GM04504 (cell line): Measurements from ENCODE around the gene CALM1.
A peak's percentile ranks its signal among the peaks of the same experiment; 100 is the strongest.

Source experiments
- DNase-seq: peaks from one replicate; pipeline ENCODE4 v3.0.0-alpha.2; 2012; ENCODE audit warnings: low read depth

Gene CALM1

DNA sequence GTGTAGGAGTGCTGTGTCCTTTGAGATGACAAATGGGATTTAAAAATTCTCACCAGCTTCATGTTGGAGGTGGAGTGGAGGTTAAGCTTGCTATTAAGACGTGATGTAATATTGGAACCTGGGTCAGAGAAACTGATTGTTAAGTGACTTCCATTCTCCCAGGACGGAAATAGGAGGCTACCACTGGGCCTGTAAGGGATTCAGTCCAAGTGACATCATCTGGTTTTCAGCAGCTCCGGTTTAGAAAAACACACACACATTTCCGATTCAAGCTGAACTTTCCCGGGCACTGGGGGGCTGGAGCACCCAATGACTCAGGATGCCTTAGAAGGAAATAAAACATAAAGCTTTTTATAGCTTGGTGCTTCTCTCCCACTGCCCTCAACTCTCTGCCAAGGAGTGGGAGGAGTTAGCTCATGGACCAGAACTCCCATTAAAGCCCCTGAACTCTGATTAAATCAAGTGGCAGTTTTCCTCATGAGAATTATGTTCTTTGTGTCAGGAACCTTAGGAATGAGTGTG lies 12.4 kb downstream of the CALM1 start:
- peak; percentile 85 for DNase-seq

DNA sequence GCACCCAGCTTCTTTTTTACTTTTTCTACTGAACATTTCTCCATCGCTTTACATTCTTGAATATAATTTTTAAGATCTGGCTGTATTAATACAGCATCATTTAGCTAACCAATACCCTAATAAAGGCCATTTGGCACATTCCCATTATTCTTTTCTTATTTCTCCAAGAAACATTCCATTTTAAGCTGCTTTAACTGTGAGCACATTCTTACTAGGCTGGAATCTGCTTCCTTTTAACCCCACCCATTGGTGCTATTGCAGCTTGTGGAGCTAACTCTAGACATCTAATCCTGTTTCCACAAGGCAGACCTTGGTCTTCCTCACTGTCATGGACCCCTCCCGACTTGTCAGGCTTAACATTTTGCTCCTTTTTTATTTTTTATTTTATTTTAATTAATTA lies 15.2 kb downstream of the CALM1 start:
- no peak for DNase-seq

DNA sequence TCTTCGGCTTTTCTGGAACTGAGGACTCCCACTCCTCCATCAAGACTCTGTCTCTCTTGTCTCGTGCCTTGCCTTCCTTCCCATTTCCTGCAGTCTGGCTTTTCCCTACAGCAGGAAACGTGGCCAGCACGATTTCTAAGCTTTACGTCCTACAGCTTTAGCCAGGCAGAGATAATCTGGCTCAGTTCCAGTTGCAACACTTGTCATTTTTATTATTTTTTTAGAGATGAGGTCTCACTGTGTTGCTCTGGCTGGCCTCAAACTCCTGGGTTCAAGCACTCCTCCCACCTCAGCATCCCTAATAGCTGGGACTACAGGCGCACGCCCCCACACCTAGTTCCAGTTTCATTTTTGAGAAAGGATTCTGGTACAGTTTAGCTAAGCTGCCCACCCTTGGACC lies 19.9 kb downstream of the CALM1 start:
- DNase-seq, result no peak

DNA sequence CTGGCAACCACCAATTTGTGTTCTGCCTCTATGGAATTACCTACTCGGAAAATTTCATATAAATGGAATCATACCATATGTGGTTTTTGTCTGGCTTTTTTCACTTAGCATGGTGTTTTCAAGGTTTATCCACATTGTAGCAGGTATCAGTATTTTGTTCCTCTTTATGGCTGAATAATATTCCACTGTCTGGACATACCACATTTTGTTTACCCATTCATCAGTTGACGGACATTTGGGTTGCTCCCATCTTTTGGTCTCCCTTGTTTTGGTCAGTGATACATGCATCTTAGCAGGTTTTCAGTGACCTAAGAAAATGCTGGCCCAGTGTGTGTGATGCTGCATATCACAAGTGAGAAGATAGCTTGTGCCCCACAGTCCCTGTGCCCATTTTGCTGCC lies 21.2 kb downstream of the CALM1 start:
- no peak for DNase-seq

DNA sequence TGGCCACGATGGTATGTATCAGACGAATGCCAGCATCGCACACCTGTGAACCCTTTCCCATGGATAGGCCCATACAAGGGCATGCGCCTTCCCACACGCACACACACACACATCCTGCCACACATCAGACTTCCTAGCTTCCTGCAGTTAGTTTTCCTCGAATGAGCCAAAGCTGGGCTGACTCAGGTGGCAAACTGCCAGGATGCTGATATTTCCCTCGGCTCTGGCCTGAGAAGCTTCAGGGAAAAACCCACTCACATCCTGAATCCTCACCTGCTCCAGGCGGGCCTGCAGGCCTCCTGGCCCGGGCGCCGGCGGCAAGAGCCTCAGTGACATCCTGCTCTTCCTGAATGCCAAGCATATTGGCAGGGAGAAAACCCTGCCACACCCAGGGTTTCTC lies 22.4 kb downstream of the CALM1 start:
- peak; percentile 85 for DNase-seq

DNA sequence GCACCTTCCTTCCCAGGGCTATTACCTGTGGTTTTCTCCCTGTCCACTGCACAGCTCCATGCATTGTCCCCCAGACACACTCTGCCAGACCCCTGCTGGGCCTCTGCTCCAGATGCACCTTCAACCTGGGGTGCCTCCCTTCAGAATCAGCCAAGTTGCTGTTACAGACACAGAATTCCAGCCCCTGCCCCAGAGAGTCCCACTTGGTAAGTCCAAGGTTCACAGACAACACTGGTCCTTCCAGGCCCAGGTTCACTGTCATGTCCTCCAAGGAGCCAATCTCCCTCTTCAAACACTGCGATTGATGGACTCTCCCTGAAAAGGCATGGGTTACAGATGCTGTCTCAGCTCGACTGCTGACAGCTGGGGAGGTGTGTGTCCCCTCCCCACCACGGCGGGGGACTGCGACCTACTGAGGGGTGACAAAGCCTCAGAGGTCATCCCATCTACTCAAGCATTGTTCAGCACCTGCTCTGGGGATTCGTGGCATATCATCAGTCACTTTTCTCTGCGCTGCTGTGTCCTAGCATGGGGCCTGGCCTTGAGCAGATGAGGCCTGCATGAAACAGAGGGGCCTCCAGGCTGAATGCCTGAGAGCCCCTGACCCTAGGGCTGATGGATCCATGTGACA lies 24.3 kb downstream of the CALM1 start:
- DNase-seq, result no peak

DNA sequence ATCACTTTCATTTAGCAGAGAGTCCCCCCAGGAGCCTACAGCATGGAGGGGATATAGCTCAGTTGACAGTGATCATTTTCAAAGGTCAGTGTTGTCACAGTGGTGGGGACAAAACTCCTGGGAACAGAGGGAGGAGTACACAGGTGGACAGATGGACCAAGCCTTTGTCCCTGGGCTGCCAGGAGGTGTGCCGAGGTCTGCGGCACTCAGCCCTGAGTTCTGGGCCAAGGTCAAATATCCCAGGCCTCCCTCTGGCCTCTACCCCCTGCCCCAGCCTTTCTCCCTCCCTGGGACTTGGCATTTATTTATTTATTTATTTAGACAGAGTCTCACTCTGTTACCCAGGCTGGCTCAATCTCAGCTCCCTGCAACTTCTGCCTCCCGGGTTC lies 24.8 kb downstream of the CALM1 start:
- no peak for DNase-seq

DNA sequence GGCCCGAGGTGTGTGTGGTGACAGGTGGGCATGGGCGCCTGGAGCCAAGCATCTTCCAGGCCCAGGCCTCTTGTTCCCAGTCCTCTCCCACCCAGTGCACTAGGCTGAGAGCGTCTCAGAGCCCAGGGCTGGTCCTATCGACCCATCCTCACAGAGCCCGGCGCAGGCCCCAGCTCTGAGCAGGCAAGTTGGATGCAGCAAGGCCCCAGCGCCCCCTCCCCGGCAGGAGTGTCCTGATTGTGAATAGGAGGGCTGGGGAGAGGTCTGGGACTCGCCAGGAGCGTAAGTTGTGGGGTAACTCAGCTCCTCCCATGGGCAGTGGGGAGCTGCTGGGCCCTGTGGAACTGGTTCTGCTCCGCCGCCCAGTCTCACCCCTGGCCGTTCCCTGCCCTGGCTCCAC lies 26.3 kb downstream of the CALM1 start:
- DNase-seq, result no peak

DNA sequence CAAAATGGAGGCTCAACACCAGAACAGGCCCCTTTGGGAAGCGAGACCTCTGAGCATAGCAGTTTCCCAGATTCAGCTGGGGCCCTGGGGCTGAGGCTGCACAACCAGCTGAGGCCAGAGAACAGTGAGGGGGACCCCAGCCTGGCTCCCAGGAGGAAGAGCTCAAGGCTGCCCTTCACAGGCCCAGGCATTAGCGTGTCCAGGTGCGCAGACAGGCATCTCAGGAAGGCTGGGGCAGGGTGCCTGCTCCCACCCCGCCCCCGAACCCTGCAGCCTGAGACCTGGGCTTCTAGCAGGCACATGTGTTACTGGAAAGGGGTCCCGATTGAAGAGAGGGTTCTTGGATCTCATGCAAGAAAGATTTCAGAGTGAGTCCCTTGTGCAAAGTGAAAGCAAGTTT lies 27.2 kb downstream of the CALM1 start:
- DNase-seq, result no peak

DNA sequence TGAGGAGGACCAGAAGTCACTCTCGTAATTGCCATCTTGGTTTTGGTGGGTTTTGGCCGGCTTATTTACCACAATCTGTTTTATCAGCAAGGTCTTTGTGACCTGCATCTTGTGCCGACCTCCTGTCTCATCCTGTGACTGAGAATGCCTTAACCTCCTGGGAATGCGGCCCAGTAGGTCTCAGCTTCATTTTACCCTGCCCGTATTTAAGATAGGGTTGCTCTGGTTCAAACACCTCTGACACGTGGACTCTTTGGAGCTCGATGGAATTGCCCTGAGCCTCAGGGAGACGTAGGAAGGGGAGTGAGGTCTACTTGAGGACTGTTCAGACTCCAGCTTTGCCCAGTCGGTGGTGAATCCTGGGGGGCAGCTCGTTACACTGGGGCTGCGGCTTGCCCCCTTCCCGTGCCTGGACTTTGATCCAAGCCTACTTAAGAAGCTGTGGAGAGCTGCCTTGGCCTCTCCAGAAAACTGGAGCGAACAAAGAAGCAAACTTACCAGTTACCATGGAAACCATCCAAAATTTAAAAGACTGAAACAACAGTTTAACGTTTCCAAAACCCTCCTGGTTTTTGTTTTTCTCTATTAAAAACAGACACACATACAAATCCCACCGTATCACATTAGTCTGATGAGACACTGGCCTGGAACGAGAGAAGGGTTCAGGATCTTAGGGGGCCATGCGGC lies 28.0 kb downstream of the CALM1 start:
- DNase-seq, result no peak

DNA sequence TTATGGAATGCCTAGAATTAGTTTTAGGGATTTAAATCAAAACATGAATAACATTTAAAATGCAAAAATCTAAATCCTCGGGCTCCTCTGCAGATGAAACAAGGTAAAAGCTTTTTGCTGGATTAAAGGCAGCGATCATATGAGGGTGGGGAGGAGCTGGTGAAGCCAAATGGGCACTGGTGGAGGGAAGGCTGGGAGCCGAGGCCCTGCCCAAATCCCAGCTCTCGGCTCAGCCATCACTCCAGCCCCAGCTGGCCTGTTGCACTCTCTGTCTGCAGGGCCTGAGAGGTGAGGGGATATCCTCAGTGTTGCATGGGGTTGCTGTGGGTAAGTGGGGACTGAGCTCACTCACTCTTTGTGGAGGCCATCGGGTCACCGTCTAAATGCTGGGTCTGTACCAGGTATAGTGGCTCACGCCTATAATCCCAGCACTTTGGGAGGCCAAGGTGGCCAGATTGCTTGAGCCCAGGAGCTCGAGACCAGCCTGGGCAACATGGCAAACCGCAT lies 28.6 kb downstream of the CALM1 start:
- no peak for DNase-seq

DNA sequence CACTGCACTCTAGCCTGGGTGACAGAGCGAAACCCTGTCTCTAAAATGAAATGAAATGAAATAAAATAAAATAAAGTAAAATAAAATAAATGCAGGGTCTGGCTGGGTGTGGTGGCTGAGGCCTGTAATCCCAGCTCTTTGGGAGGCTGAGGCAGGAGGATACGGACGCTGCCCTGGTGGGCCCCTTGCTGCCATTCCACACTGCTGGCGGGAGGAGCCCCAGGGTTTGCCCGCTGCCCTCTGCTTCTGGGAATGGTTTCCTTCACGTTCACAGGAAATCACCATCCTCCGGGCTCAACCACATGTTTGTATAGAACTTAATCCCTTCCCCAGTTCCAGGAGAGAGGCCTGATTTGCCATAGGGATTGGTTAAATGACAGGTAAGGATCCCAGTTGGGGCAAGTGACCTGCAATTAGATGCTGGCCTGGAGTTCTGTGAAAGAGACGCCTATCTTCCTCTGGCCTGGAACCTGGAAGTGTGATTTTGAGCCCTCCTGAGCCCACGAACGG lies 29.3 kb downstream of the CALM1 start:
- DNase-seq, result no peak

DNA sequence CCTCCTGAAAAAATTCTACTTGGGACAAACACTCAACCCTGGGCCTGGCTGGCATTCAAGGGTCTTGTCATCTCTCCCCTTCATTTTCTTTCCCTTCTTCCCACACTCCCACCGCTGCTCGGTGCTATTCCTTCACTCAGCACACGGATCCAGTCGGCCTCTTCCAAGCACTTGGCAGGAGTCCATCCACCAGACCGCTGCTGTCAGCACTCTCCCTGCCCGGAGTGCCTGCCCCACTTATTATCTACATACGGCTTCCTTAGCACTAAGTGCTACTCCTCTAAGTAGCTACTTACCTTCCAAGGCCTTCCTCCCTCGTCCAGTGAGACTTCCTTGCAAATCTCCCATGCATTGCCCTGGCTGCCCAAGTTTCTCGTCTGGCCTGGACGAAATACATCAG lies 29.8 kb downstream of the CALM1 start:
- DNase-seq, result no peak

DNA sequence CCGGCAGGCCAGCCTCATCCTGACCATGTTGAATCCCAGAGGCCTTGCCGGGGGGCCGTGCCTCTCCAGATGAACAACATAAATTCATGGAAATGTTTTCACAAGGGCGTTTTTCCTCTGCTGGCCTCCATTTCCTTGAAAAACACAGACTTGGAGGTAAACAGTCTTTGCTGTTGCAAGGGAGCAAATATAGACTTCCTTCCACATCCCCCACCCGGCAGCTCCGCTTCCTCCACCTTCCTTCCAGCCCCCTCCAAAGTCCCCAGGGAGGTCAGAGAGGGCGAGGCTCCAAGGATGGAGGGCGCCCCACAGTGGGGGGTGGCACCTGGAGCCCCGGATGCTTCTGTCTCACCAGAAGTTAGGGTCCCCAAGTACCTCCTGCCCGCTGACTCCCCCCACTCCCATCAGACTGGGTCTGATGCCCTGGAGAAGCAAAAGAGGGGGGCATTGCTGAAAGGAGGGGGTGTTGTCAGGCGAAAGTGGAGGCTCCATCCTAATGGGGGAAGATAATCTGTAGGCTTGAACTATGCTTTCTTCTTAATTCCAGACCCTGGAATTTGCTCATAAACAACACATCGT lies 31.1 kb downstream of the CALM1 start:
- DNase-seq, result no peak

DNA sequence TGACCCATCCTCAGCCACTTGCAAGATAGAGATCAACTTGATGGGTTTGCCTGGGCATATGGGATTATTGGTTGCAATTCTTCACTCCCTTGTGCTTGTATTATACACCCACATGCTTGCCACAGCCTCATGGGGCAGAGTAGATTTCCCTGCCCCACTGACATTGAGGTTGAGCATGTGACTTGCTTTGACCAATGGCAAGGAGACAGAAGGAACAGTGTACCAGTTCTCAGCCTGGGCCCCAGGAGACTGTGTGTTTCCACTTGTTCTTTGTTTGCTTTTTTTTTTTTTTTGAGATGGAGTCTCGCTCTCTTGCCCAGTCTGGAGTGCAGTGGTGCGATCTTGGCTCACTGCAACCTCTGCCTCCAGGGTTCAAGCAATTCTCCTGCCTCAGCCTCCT lies 31.8 kb downstream of the CALM1 start:
- DNase-seq, result no peak

DNA sequence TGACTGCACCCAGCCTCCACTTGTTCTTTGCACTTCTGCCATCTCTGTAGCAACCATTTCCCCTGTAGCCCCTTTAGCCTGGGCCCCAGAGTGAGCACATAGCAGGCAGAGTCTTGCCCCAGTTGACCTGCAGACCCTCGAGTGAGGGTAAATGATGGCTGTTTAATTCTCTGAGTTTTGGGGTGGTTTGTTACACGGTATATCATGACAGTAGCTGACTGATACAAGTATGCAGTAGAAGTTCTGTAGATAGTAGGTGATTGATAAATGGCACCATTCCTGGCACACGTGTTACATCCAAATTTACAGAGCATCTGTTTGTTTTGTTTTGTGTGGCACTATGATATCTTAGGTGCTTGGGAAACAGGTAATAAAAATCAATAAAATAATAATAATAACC lies 32.4 kb downstream of the CALM1 start:
- no peak for DNase-seq

DNA sequence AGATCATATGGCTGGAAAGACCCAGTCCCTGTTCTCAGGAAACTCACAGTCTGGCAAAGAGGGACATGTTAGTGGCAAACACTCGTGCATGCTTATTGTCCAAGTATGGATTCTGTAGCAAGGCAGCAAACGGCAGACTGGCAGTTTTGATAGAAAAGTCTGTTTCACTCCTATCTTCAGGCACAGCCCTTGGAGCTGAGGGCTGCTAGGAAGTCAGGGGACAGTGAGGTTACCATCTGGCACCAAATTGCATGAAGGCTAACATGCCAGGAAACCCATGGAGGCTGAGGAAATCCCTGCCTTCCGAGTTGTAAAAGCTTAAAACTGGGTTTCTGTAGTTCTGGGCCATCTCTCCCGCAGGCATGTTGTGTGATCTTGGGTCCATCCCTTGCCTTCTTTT lies 32.9 kb downstream of the CALM1 start:
- DNase-seq, result no peak

DNA sequence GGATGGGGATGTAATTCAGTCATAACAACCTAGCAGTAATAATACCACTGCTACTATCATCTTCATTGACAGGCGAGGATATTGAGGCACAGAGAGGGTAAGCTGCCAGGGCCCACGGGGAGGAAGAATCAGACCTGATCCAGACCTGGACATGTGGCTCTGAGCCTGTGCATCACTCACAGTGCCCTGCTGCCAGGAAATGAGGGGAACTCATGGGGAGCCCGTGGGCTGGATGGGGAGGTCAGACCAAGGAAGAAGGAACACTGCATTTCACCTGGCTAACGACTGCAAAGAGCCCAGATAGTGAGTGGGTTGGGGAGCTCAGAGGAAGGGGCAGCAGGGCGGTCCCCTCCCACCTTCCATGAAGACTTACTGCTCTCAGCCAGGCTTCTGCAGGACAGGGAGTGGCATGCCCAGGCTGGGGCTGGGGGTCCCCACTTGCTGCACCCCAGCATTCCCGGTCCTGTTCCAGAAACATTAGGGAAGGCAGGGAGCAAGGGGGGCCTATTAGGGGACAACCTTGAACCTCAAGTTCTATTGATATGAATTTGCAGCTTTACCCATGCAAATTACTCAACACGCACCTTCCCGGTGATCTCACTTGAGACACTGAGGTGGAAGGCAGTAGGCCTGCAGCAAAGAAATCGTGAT lies 37.7 kb downstream of the CALM1 start:
- no peak for DNase-seq

DNA sequence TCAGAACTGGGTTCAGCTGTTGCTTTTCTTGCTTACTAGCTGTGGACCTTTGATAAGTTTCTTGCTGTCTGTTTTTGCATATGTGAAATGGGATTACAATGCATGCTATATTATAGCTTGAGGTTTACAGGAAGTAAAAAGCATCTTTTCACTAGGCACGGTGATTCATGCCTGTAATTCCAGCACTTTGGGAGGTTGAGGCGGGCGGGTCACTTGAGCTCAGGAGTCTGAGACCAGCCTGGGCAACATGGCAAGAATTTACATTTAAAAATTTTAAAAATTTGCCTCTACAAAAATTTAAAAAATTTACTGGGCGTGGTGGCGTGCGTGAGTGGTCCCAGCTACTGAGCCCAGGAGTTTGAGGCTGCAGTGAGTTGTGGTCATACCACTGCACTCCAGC lies 42.0 kb downstream of the CALM1 start:
- DNase-seq, result no peak

DNA sequence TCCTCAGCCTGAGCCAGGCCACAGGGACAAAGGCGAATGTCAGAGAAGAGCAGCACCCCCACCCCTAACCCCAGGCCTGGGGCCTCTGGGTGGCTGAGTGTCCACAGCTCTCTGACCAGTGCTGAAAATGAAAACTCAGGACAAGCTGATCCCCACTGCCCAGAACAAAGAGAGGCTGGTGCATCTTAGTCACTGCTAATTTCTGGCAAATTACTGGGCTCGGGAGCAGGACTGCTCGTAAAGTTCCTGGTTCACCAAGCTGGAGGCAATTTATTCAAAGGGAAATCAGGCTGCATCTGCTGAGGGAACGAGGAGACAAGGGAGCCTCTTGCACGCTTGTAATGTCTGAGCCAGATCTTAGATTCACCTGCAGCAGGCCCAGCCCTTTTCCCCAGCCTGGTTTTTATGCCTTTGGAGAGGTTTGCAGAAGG lies 43.2 kb downstream of the CALM1 start:
- peak; percentile 24 for DNase-seq

DNA sequence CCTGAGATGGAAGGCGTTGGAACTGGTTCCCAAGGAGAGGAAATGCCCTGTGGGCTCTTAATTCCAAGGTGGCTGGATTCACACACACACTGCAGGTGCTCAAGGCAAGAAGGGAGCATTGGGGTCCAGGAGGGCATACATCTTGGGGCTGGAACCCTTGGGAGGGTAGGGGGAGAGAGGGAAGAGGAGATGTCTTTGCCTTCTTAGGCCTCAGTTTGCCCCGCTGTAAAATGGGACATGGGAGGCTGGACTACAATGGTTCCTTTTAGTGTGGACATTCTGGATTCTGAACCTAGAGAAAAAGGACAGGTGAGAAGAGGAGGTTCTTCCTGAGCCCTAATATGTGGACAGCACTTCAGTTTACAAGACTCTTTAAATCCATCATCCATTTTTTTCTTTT lies 43.8 kb downstream of the CALM1 start:
- DNase-seq, result no peak

DNA sequence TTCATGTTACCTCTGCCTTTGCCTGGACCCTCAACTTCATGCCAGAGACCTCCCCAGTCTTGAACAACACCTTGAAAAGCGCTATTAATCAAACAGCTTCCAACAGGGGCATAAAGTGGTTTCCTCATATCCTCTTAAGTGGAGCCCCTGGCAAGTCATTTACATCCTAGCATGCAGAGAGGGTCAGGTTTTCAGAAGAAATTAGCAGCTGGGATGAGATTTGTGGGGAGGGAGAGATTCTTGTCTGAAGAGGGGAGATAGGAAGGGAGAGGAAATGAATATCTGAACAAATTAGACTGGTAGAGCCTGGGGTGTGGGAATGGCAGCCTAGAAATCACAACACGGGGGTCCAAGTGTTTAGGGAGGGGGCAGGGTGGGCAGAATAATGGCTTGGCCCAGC lies 45.6 kb downstream of the CALM1 start:
- DNase-seq, result no peak
